GM18909 (cell line): ENCODE results near the gene ERN1.

Experiments used
- ATAC-seq: cut with Tn5 transposase; IDR thresholded peaks from one replicate; pipeline ENCODE4 v1.9.1; 2021; ENCODE audit warnings: mild to moderate bottlenecking; ENCODE audit not compliant: unreplicated experiment, poor library complexity

Gene ERN1

GRCh38 chr17:64091571-64091970, 38.4 kb downstream of the ERN1 start:
- no peak for ATAC-seq

- peak; percentile 63 for ATAC-seq
Observed at GRCh38 chr17:64091116-64091515, 38.8 kb downstream of the ERN1 start.

GRCh38 chr17:64090144-64090543, 39.8 kb downstream of the ERN1 start:
- ATAC-seq = no peak

GRCh38 chr17:64087252-64088005, 42.5 kb downstream of the ERN1 start:
- ATAC-seq = no peak

GRCh38 chr17:64085650-64086005, 44.3 kb downstream of the ERN1 start:
- ATAC-seq = no peak

GRCh38 chr17:64084940-64085649, 44.8 kb downstream of the ERN1 start:
- ATAC-seq = no peak

GRCh38 chr17:64084086-64084939, 45.6 kb downstream of the ERN1 start:
- ATAC-seq = no peak

- ATAC-seq = no peak
Observed at GRCh38 chr17:64083563-64084085, 46.3 kb downstream of the ERN1 start.

GRCh38 chr17:64083093-64083492, 46.9 kb downstream of the ERN1 start:
- ATAC-seq = no peak

- ATAC-seq = peak; percentile 71
Observed at GRCh38 chr17:64081802-64082799, 47.8 kb downstream of the ERN1 start.

- ATAC-seq = no peak
Observed at GRCh38 chr17:64080174-64080618, 49.7 kb downstream of the ERN1 start.

GRCh38 chr17:64077379-64077778, 52.6 kb downstream of the ERN1 start:
- ATAC-seq = no peak

- ATAC-seq = no peak
Observed at GRCh38 chr17:64075913-64076312, 54.0 kb downstream of the ERN1 start.

- ATAC-seq = no peak
Observed at GRCh38 chr17:64074704-64075426, 55.1 kb downstream of the ERN1 start.

GRCh38 chr17:64073771-64074703, 55.9 kb downstream of the ERN1 start:
- peak; percentile 79 for ATAC-seq

GRCh38 chr17:64071111-64071510, 58.8 kb downstream of the ERN1 start:
- ATAC-seq = no peak

GRCh38 chr17:64070213-64070612, 59.7 kb downstream of the ERN1 start:
- no peak for ATAC-seq

- no peak for ATAC-seq
Observed at GRCh38 chr17:64069143-64069542, 60.8 kb downstream of the ERN1 start.
